Left ventricle myocardium superior (tissue), 1 donor: ENCODE results near the gene TTC9B. TPM values are rescaled to one million over a fixed set of nuclear protein-coding genes. Genes with fewer than 3 reads are reported as not detected.
"Not testable (repeated sequence)": the region's sequence is repeated elsewhere in the genome, so short reads cannot be mapped to it uniquely, and the experiment has no call there.

ENCODE experiments used
- ATAC-seq: fragments of 200-7000 bp; cut with Tn5 transposase; one replicate; pipeline ENCODE4 v1.9.1; 2020; ENCODE audit warnings: mild to moderate bottlenecking, moderate library complexity
- DNase-seq: peaks from one replicate; pipeline ENCODE4 v3.0.0-alpha.2; 2020
- intact Hi-C: fragments of 100-400 bp; cut with micrococcal nuclease; formaldehyde crosslinking; loops from one replicate; pipeline ENCODE4 v1.11.0; 2022
- total RNA-seq: library from RNA; stranded (reverse); fragmentation: NEBNext Ultra II Directional; extraction: Animal tissue kit (Norgen Biotek cat#: 25700); gene quantifications from one replicate; pipeline ENCODE4 v1.2.1, GENCODE V29; 2021
- donor health status: DM: no; HTN: yes; CAD: no; lungs with severe emphysema.

Gene TTC9B
- total RNA-seq, 1 donor from 2014 or later, result not detected

DNA sequence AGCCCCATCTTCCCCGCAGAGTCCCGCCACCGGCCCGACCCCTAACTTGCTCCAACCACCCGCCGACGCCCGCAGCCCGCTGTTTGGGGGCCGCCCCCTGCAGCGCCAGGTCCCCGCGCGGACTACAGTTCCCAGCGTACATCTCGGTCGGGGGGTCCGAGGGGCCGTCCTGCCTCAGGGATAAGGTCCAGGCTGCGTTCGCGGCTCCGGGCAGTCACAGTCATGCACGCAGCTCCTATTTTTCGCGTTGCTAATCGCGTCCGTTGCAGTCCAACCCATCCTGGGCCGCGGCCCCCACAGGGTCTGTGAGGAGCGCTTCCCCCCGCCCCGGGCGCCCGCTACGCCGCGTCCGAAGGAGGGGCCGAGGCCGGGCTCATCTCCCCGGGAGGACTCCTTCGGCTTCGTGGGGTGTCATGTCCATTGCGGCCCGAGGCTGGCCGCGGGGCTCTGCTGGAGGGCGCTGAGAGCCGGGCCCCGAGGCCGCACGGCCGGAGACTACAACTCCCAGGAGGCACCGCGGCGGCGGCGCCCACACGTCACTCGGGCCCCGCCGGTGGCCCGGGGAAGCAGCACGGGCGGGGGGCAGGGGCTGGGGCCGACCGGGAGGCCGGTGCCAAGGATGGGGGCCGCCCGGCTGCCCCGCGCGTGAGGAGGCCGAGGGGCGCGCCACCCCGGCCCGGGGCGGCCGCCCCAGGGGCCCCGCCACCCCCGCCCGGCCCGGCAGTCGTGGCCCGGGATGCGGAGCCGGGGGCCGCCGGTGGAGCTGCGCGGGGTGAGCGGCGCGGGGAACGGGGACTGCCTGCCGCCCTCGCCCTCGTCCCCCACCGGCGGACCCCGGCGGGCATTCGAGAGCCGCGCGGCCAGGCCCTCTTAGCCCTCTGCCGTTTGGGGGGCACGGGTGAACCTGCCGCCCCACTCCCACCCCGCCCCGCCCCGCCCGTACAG is 27.0 kb downstream of the TTC9B start, which contains the start of gene MAP3K10:
Gene MAP3K10 (plus strand): TSS at position 536 of the 945 bp plus-strand sequence. CDS start 606 bp downstream, outside the sequence.
- ATAC-seq (peak; percentile 96), DNase-seq (peak; percentile 88)
- intact Hi-C loops, result no loop called here

DNA sequence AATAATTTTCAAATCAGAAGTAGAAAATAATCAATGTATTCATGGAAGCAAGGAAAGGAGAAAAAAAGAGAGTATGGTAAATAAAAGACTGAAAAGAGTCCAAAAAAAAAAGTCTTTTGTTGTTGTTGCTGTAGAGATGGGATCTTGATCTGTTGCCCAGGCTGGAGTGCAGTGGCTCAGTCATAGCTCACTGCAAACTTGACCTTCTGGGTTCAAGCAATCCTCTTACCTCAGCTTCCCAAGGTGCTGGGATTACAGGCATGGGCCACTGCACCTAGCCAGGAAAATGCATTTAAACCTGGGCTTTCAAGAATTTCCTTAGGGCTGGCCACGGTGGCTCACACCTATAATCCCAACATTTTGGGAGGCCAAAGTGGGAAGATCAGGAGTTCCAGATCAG is 33.9 kb downstream of the TTC9B start:
- ATAC-seq (no peak), DNase-seq (no peak)
- intact Hi-C loops, result no loop called here

DNA sequence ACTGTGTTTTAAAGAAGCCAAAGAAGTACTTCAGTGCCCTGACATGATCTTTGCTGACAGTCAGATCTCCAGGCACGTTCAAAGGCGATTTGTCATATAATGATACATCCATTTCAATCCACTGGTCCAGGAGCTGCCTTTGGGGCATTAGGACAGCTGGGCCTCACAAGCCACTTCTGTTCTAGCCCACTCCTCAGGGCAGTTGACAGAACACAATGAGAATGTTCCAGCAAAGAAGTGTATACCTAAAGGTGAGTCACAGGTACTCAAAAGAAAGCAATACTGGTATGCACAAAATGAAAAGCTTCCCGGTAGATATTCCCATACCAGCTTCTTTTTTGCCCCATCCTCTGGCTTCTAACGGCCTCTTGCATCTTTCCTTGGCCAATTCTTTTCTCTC is 39.4 kb downstream of the TTC9B start:
- ATAC-seq (no peak), DNase-seq (no peak)
- intact Hi-C loops, result no loop called here

DNA sequence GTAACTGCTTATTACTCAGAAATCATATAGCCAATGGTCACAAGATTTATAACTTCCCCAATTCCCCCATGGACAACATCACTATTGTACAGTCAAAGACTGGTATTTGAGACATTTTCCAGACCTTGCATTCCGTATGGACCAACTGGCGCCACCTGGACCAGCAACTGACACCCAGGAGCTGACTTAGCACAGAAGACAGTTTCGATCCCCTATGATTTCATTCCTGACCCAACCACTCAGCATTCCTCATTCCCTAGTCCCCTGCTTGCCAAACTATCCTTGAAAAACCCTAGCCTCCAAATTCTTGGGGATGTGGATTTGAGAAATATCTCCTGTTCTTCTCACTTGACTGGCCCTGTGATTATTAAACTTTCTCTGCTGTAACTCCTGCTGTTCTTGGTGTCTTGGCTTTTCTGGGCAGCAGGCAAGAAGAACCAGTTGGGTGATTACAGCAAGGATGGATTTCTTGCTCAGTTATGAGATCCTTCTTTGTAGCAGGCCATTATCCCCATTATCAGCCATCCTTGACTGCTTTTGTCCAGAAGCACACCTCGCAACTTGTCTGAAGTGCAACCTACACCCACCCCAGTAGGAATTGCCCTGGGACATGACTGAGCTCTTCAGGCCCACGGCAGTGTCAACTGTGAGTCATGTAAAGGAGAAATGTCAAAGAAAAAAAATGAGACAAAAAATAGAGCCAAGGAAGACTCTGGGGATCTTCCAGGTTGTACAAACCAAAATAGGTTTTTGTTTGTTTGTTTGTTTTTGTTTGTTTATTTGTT is 40.7 kb downstream of the TTC9B start:
- ATAC-seq, result no peak
- intact Hi-C loops, result no loop called here
- no peak for DNase-seq

DNA sequence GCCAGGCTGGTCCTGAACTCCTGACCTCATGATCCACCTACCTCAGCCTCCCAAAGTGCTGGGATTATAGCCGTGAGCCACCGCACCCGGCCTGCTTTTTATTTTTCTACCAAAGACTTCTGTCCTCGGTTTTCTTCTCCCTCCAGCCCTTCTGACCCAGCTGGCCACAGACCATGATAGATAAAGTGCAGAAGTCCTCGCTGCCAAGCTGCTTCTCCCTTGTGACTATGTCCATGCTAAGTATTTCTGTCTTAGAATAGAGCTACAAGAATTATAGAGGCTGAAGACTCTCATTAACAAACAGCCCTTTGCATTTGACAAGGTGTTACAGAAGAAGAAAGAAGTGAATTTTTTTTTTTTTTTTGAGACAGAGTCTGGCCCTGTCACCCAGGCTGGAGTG is 42.4 kb downstream of the TTC9B start:
- peak; percentile 58 for ATAC-seq
- intact Hi-C loops, result no loop called here
- DNase-seq, result no peak

DNA sequence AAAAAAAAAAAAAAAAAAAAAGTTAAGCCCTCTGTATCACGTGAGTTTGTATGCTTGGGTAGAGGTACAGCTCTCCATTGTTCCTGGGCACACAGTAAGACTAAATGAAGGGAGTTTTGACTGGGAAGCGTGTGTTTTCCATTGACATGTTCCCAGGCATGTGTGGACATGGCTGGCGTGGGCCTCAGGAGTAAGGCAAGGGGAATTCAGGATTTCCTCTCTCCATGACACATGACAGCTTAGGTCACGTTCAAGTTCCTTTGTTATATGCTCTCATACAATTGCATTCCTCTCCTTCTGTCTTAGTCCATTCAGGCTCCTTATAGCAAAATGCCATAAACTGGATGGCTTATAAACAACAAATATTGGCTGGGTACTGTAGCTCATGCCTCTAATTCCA is 44.1 kb downstream of the TTC9B start:
- DNase-seq (no peak), ATAC-seq (no peak)
- intact Hi-C loops, result no loop called here

DNA sequence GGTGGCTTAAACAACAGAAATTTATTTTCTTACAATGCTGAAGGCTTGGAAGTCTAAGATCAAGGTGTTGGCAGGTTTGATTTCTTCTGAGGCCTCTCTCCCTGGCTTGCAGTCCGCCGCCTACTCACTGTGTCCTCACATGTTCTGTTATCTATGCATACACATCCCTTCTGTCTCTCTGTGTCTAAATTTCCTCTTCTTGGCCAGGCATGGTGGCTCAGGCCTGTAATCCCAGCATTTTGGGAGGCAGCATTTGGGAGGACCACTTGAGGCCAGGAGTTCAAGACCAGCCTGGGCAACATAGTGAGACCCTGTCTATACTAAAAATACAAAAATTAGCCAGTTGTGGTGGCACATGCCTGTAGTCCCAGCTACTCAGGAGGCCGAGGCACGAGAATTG is 46.9 kb downstream of the TTC9B start:
- ATAC-seq, DNase-seq, intact Hi-C loops: not testable (repeated sequence)

DNA sequence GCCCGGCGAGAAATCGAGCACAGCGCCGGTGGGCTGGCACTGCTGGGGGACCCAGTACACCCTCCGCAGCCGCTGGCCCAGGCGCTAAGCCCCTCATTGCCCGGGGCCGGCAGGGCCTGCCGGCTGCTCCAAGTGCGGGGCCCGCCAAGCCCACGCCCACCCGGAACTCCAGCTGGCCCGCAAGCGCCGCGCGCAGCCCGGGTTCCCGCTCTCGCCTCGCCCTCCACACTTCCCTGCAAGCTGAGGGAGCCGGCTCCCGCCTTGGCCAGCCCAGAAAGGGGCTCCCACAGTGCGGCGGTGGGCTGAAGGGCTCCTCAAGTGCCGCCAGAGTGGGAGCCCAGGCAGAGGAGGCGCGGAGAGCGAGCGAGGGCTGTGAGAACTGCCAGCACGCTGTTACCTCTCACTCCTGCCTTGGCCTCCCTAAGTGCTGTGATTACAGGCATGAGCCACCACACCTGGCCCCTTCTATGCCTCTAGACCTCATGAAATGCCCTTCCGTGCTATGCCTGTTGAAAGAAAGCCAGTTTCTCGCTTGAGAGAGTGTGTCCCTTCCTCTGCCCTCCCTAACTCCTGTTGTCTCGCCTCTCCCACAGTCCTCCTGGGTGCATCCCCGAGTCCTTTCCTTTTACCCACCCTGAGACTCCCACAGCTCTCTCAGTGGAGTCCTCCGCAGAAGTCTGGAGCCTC is 47.7 kb downstream of the TTC9B start:
- DNase-seq, ATAC-seq, intact Hi-C loops: not testable (repeated sequence)

DNA sequence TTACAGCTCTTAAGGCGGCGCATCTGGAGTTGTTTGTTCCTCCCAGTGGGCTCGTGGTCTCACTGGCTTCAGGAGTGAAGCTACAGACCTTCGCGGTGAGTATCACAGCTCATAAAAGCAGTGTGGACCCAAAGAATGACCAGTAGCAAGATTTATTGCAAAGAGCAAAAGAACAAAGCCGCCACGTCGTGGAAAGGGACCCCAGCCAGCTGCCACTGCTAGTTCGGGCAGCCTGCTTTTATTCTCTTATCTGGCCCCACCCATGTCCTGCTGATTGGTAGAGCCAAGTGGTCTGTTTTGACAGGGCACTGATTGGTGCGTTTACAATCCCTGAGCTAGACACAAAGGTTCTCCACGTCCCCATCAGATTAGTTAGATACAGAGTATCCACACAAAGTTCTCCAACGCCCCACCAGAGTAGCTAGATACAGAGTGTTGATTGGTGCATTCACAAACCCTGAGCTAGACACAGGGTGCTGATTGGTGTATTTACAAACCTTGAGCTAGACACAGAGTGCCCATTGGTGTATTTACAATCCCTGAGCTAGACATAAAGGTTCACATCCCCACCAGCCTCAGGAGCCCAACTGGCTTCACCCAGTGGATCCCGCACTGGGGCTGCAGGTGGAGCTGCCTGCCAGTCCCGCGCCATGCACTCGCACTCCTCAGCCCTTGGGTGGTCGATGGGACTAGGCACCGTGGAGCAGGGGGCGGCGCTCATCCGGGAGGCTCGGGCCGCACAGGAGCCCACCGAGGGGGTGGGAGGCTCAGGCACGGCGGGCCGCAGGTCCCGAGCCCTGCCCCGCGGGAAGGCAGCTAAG is 48.5 kb downstream of the TTC9B start:
- DNase-seq, intact Hi-C loops, ATAC-seq: not testable (repeated sequence)

Other genes with a start within 250 kb of the TTC9B start
- 69.3 TPM for gene PSMC4, start 247.2 kb downstream of the TTC9B start, total RNA-seq
- 6.9 TPM for gene ZNF546, start 221.3 kb downstream of the TTC9B start, total RNA-seq
- 29.4 TPM for gene ZNF780B, start 162.2 kb downstream of the TTC9B start, total RNA-seq
- 9.6 TPM for gene ZNF780A, start 127.4 kb downstream of the TTC9B start, total RNA-seq
- gene MAP3K10, start 27.0 kb downstream of the TTC9B start, total RNA-seq, result 19.6 TPM
- gene CCNP, start 8.3 kb upstream of the TTC9B start, total RNA-seq, result not detected
- 135 TPM for gene AKT2, start 67.0 kb upstream of the TTC9B start, total RNA-seq
- 215 TPM for gene C19orf47, start 130.0 kb upstream of the TTC9B start, total RNA-seq
- gene PLD3, start 130.3 kb upstream of the TTC9B start, total RNA-seq, result 161 TPM
- gene HIPK4, start 171.8 kb upstream of the TTC9B start, total RNA-seq, result not detected
- 4.1 TPM for gene PRX, start 195.0 kb upstream of the TTC9B start, total RNA-seq
- gene SERTAD1, start 207.6 kb upstream of the TTC9B start, total RNA-seq, result 8.9 TPM
- gene SERTAD3, start 226.0 kb upstream of the TTC9B start, total RNA-seq, result 23.4 TPM
- 120 TPM for gene BLVRB, start 247.4 kb upstream of the TTC9B start, total RNA-seq
- gene SPTBN4, start 248.6 kb upstream of the TTC9B start, total RNA-seq, result 4.8 TPM